ENCODE data around the gene EXOG.

DNA sequence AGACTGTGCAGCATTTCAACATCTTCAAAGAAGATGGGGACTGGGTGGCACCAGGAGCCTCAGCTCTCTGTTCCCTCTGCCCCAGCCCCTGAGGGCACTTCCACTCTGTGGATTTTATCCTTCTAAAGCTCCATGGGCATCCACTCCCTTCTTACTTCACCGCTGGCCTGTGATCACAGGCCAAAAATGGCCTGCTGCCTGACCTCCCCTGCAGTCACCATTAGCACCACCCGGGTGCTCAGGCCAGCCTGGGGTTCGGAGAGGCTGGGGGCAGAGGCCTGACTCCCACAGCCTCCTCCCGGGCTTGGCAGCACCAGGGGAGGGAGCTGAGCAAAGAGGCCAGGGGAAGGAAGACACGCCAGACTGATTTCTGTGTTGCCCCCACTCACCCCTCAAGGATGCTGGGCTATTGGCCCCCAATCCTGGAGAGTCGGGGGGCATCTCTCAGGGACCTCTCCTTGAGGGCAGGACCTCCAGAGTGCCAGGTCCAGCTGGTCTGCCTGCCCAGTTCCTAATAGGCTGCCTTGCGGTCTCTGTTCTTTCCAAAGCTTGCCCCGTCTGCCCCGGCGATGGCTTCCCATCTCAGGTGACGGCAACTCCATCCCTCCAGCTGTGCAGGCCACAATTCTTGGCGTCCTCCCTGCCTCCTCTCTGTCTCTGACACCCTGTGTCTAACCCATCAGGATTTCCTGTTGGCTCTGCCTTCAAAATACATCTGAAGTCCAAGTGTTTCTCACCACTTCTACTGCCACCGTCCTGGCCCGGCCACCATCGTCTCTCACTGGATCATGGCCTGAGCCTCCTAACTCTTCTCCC, 67.1 kb downstream of the EXOG start:
- no peak for TF ChIP-seq CTCF (IDR thresholded peaks at IDR 0.05 in 2 of 3, conservative IDR thresholded peaks at IDR 0.05 in 1 of 3; ENCODE audit: borderline replicate concordance in 1 of 3, insufficient read depth in 1 of 3, low read depth in 2 of 3, low read length in 2 of 3)
- TF ChIP-seq RAD21 (IDR thresholded peaks at IDR 0.05; ENCODE audit: low read depth): no peak
- no peak for TF ChIP-seq EZH2 (IDR thresholded peaks at IDR 0.05)
- no peak for TF ChIP-seq REST (IDR thresholded peaks at IDR 0.05; ENCODE audit: low read depth)
- no peak for TF ChIP-seq JUND (IDR thresholded peaks at IDR 0.05)
- no peak for TF ChIP-seq MAX (IDR thresholded peaks at IDR 0.05)
- no peak for TF ChIP-seq POLR2A (IDR thresholded peaks at IDR 0.05; ENCODE audit: borderline replicate concordance, extremely low read depth, insufficient read depth, insufficient read length)
- TF ChIP-seq, protein P1, sequence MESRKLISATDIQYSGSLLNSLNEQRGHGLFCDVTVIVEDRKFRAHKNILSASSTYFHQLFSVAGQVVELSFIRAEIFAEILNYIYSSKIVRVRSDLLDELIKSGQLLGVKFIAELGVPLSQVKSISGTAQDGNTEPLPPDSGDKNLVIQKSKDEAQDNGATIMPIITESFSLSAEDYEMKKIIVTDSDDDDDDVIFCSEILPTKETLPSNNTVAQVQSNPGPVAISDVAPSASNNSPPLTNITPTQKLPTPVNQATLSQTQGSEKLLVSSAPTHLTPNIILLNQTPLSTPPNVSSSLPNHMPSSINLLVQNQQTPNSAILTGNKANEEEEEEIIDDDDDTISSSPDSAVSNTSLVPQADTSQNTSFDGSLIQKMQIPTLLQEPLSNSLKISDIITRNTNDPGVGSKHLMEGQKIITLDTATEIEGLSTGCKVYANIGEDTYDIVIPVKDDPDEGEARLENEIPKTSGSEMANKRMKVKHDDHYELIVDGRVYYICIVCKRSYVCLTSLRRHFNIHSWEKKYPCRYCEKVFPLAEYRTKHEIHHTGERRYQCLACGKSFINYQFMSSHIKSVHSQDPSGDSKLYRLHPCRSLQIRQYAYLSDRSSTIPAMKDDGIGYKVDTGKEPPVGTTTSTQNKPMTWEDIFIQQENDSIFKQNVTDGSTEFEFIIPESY (IDR thresholded peaks at IDR 0.05; ENCODE audit: extremely low read depth, insufficient replicate concordance, low read length): no peak
- TF ChIP-seq FOSL1 (IDR thresholded peaks at IDR 0.05; ENCODE audit: low read depth): no peak
- TF ChIP-seq SIN3A (IDR thresholded peaks at IDR 0.05; ENCODE audit: low read depth): no peak
- no peak for TF ChIP-seq ZNF274 (IDR thresholded peaks at IDR 0.05; ENCODE audit: low read depth, low read length)
- TF ChIP-seq EZH2phosphoT487 (IDR thresholded peaks at IDR 0.05; ENCODE audit: borderline replicate concordance): no peak
- no peak for TF ChIP-seq EGR1 (IDR thresholded peaks at IDR 0.05; ENCODE audit: low read depth)
